GM13977 (cell line): ENCODE results near the gene ZNF415.
A peak's percentile ranks its signal among the peaks of the same experiment; 100 is the strongest.

Source experiments
- DNase-seq: peaks from one replicate; pipeline ENCODE4 v3.0.0; 2012; ENCODE audit warnings: low spot score
- in situ Hi-C: fragments of 300-500 bp; cut with MboI; formaldehyde crosslinking; loops from one replicate; pipeline ENCODE4 v1.12.0; 2022; ENCODE audit warnings: low sequenced_read_pairs, low pct_unique_long_range_greater_than_20kb, mixed read lengths, inconsistent platforms; ENCODE audit not compliant: unreplicated experiment
- TF ChIP-seq, protein P1 (sequence below): IDR thresholded peaks from 2 replicates; pipeline ENCODE4 v1.5.1; 2012; ENCODE audit warnings: mild to moderate bottlenecking, control low read depth; ENCODE audit not compliant: insufficient read depth; ENCODE audit errors: extremely low read depth, missing control alignments

Gene ZNF415

DNA sequence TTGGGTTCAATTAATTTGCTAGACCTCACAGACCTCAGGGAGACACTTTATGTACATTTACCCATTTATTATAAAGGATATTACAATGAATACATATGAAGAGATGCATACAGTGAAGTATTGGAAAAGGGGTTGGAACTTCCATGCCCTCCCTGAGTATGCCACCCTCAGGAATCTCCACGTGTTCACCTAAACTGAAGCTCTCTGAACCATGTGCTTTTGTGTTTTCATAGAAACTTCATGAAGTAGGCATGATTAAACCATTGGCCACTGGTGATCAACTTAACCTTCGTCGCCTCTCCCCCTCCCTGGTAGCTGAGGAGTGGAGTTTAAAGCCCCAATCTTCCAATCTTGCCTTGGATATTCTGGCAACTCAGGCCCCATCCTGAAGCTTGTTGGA is 49.8 kb downstream of the ZNF415 start:
- in situ Hi-C loops: no loop called here
- DNase-seq: no peak
- TF ChIP-seq, protein P1, sequence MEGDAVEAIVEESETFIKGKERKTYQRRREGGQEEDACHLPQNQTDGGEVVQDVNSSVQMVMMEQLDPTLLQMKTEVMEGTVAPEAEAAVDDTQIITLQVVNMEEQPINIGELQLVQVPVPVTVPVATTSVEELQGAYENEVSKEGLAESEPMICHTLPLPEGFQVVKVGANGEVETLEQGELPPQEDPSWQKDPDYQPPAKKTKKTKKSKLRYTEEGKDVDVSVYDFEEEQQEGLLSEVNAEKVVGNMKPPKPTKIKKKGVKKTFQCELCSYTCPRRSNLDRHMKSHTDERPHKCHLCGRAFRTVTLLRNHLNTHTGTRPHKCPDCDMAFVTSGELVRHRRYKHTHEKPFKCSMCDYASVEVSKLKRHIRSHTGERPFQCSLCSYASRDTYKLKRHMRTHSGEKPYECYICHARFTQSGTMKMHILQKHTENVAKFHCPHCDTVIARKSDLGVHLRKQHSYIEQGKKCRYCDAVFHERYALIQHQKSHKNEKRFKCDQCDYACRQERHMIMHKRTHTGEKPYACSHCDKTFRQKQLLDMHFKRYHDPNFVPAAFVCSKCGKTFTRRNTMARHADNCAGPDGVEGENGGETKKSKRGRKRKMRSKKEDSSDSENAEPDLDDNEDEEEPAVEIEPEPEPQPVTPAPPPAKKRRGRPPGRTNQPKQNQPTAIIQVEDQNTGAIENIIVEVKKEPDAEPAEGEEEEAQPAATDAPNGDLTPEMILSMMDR: no peak

DNA sequence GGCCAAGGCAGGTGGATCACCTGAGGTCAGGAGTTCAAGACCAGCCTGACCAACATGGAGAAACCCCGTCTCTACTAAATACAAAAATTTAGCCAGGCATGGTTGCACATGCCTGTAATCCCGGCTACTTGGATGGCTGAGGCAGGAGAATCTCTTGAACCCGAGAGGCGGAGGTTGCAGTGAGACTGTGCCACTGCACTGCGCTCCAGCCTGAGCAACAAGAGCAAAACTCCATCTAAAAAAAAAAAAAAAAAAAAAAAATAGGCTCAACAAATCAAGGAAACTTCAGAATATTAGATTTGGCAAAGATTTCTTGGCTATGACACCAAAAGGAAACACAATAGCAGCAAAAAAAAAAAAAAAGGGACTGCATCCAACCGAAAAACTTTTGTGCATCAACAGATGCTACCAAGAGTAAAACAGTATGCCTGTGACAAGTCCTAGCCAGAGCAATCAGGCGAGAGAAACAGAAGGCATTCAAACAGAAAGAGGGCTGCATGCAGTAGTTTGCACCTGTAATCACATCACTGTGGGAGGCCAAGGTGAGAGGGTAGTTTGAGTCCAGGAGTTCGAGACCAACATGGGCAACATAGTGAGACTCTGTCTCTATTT is 53.3 kb downstream of the ZNF415 start:
- TF ChIP-seq, protein P1: no peak
- in situ Hi-C loops: no loop called here
- no peak for DNase-seq

DNA sequence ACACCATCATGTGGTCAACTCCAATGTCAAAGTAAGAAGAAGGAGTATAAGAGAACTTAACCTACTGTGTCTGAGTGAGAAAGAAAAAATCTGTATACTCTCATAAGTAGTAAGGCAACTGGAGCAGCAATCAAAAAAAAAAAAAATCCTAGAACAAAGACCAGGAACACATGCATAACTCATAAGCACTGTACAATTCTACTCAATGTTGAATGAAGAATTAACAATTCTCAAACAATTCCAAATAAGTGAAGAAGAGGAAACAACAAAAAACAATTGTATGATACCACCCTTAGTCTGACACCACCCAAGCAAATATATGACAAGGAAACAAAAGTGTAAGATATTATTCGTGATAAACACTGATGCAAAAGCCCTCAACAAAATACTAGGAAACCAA is 54.0 kb downstream of the ZNF415 start:
- in situ Hi-C loops: no loop called here
- no peak for DNase-seq
- TF ChIP-seq, protein P1: no peak

DNA sequence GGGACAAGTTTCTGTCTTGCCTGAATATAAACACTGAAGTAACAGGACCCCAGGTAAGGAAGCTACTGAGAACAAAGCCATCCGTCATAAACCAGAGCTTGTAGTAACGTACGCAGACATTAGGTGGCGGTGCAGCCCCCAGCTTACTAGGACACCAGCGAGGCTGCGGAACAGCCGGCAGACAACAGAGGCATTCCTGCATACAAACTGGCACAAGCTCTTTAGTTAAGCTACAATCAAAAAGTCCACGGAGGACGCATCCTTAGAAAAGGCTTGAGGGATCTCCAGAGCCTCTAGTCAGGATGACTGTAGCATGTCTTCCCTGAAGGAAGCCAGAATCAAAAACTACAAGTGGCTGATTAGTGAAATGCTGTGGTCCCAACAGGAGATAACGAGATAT is 55.7 kb downstream of the ZNF415 start:
- TF ChIP-seq, protein P1: peak; percentile 5
- in situ Hi-C loops: no loop called here
- DNase-seq: no peak

DNA sequence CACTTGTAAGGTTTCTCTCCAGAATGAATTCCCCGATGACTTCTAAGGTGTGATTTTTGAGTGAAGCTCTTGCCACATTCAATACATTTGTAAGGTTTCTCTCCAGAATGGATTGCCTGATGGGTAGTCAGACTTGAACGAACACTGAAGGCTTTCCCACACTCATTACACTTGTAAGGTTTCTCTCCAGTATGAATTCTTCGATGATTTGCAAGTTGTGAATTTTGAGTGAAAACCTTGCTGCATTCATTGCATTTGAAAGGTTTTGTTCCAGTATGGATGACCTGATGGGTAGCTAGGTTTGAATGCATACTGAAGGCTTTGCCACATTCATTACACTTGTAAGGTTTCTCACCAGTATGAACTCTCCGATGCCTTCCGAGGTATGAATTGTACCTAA is 63.9 kb downstream of the ZNF415 start:
- in situ Hi-C loops: no loop called here
- TF ChIP-seq, protein P1: no peak
- DNase-seq: no peak

DNA sequence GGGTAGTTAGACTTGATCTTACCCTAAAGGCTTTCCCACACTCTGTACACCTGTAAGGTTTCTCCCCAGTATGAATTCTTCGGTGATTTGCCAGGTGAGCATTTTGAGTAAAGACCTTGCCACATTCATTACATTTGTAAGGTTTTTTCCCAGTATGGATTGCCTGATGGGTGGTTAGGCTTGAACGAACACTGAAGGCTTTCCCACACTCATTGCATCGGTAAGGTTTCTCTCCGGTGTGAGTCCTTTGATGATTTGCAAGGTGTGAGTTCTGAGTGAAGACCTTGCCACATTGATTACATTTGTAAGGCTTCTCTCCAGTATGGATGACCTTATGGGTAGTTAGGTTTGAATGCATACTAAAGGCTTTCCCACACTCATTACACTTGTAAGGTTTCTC is 64.5 kb downstream of the ZNF415 start:
- TF ChIP-seq, protein P1: no peak
- no peak for DNase-seq
- in situ Hi-C loops: no loop called here
